KMS-11 (cell line): Measurements from ENCODE around the gene PCDHGC5.

ENCODE experiments used
- H2AFZ ChIP-seq: fragments of 200-600 bp; sonication (generic); 2 replicates; pipeline ENCODE4 v1.6.1; 2016; ENCODE audit warnings: antibody characterized with exemption, mixed run types, low read depth
- H3K27ac ChIP-seq: fragments of 200-600 bp; sonication (generic); 2 replicates; pipeline ENCODE4 v1.6.1; 2016; ENCODE audit warnings: mild to moderate bottlenecking, mixed run types
- H3K27me3 ChIP-seq: fragments of 200-600 bp; sonication (generic); 2 replicates; pipeline ENCODE4 v1.6.1; 2017; ENCODE audit warnings: mild to moderate bottlenecking, low read depth, mixed run types, moderate library complexity; ENCODE audit not compliant: insufficient read depth
- H3K36me3 ChIP-seq: fragments of 200-600 bp; sonication (generic); 2 replicates; pipeline ENCODE4 v1.6.1; 2017; ENCODE audit warnings: mild to moderate bottlenecking, mixed run types; ENCODE audit not compliant: insufficient read depth
- H3K4me1 ChIP-seq: fragments of 200-600 bp; sonication (generic); 2 replicates; pipeline ENCODE4 v1.6.1; 2016; ENCODE audit warnings: mild to moderate bottlenecking, low read depth, mixed run types; ENCODE audit not compliant: poor library complexity, severe bottlenecking
- H3K4me2 ChIP-seq: fragments of 200-600 bp; sonication (generic); 2 replicates; pipeline ENCODE4 v1.7.0; 2016; ENCODE audit warnings: mild to moderate bottlenecking, mixed run types
- H3K4me3 ChIP-seq: fragments of 200-600 bp; sonication (generic); IDR thresholded peaks from 2 replicates; pipeline ENCODE4 v1.6.1; 2017; ENCODE audit warnings: low read depth, low read length, mixed read lengths; ENCODE audit not compliant: insufficient read depth
- H3K79me2 ChIP-seq: fragments of 200-600 bp; sonication (generic); 2 replicates; pipeline ENCODE4 v1.6.1; 2016; ENCODE audit warnings: low read depth, mixed run types; ENCODE audit not compliant: insufficient read depth
- H3K9ac ChIP-seq: fragments of 200-600 bp; sonication (generic); 2 replicates; pipeline ENCODE4 v1.6.1; 2016; ENCODE audit warnings: mild to moderate bottlenecking, mixed run types
- H4K20me1 ChIP-seq: fragments of 200-600 bp; sonication (generic); 2 replicates; pipeline ENCODE4 v1.6.1; 2016; ENCODE audit warnings: mild to moderate bottlenecking, mixed run types; ENCODE audit not compliant: insufficient read depth
- CTCF ChIP-seq: fragments of 200-600 bp; sonication (generic); conservative IDR thresholded peaks from 2 replicates; pipeline ENCODE4 v1.6.1; 2017; ENCODE audit warnings: low read depth, mild to moderate bottlenecking, antibody characterized with exemption, low read length, moderate library complexity, mixed read lengths

The PCDHGC5 gene

GRCh38 chr5:141484310-141484640 lies 4.6 kb upstream of the PCDHGC5 start:
- H3K27me3 ChIP-seq, result no peaks in the 10 kb centered on the region
- no peaks in the 10 kb centered on the region for H3K4me1 ChIP-seq
- no peak for TF ChIP-seq CTCF
- no peak overlapping the region for H3K27ac ChIP-seq
- no peak overlapping the region for H3K4me3 ChIP-seq
- H3K9ac ChIP-seq, result no peak overlapping the region
- no peak overlapping the region for H3K4me2 ChIP-seq
- H4K20me1 ChIP-seq, result no peaks in the 10 kb centered on the region
- H2AFZ ChIP-seq, result no peak overlapping the region
- H3K36me3 ChIP-seq, result no peaks in the 10 kb centered on the region
- H3K79me2 ChIP-seq, result no peaks in the 10 kb centered on the region

- Histone ChIP-seq H3K4me2 (no peak within 1 kb of the TSS), H4K20me1 (no peaks in the 10 kb centered on the region), H3K4me1 (no peaks in the 10 kb centered on the region), H3K9ac (no peak within 1 kb of the TSS), H3K4me3 (no peak within 1 kb of the TSS), H3K27ac (no peak within 1 kb of the TSS), H2AFZ (no peak within 1 kb of the TSS), H3K36me3 (no peaks in the 10 kb centered on the region), H3K79me2 (no peaks in the 10 kb centered on the region), H3K27me3 (no peaks in the 10 kb centered on the region)
- TF ChIP-seq CTCF, result no peak
These were observed 4.1 kb upstream of the PCDHGC5 start, which contains the start of gene PCDHGC4 for GRCh38 chr5:141484641-141485311. TSS of gene PCDHGC4 (plus strand) at chr5:141485030. CDS start at chr5:141485174, 144 bp downstream.

GRCh38 chr5:141485321-141486055 lies 3.4 kb upstream of the PCDHGC5 start:
- Histone ChIP-seq H3K27me3 (no peaks in the 10 kb centered on the region), H3K9ac (no peak overlapping the region), H4K20me1 (no peaks in the 10 kb centered on the region), H3K27ac (no peak overlapping the region), H3K4me1 (no peaks in the 10 kb centered on the region), H3K4me3 (no peak overlapping the region), H3K79me2 (no peaks in the 10 kb centered on the region), H2AFZ (no peak overlapping the region), H3K36me3 (no peaks in the 10 kb centered on the region), H3K4me2 (no peak overlapping the region)
- TF ChIP-seq CTCF, result no peak

- Histone ChIP-seq H3K4me1 (no peaks in the 10 kb centered on the region), H3K4me2 (no peak overlapping the region), H4K20me1 (no peaks in the 10 kb centered on the region)
These were observed 2.8 kb upstream of the PCDHGC5 start for GRCh38 chr5:141486091-141486490.

More at GRCh38 chr5:141486091-141486490, 2.8 kb upstream of the PCDHGC5 start:
- Histone ChIP-seq H2AFZ (no peak overlapping the region), H3K27ac (no peak overlapping the region), H3K36me3 (no peaks in the 10 kb centered on the region), H3K27me3 (no peaks in the 10 kb centered on the region), H3K4me3 (no peak overlapping the region), H3K79me2 (no peaks in the 10 kb centered on the region), H3K9ac (no peak overlapping the region)
- TF ChIP-seq CTCF, result no peak
